Breast epithelium (tissue), 4 donors: ENCODE data around the gene GAB2. TPM values are rescaled to one million over a fixed set of nuclear protein-coding genes. Genes with fewer than 3 reads are reported as not detected.

Experiments
- DNase-seq, 2 donors: peaks; one replicate each; pipeline ENCODE4 v3.0.0-alpha.2; 2019; ENCODE audit warnings: low spot score in 2 of 2
- H3K27ac ChIP-seq, 2 donors: fragments of 200-600 bp; sonication (generic) in 1 of 2; one replicate each; pipeline ENCODE4 v1.5.1; 2016 to 2019; ENCODE audit warnings: mild to moderate bottlenecking in 1 of 2
- H3K27me3 ChIP-seq, 2 donors: fragments of 200-600 bp; sonication (generic) in 1 of 2; one replicate each; pipeline versions ENCODE4 v1.5.1 to v1.6.0; 2017 to 2019; ENCODE audit warnings: control low read depth in 1 of 2, mild to moderate bottlenecking in 1 of 2
- H3K36me3 ChIP-seq: fragments of 200-600 bp; one replicate; pipeline ENCODE4 v1.5.1; 2019
- H3K4me1 ChIP-seq, 2 donors: fragments of 200-600 bp; sonication (generic); one replicate each; pipeline ENCODE4 v1.5.1; 2016 to 2019; ENCODE audit warnings: control low read depth in 1 of 2
- H3K4me3 ChIP-seq, 3 donors: fragments of 200-600 bp; sonication (generic); 1 replicate in 2 of 3; 2 replicates in 1 of 3; pipeline ENCODE4 v1.5.1; 2016 to 2019; ENCODE audit warnings: mild to moderate bottlenecking in 3 of 3, moderate library complexity in 2 of 3
- H3K9me3 ChIP-seq, 2 donors: fragments of 200-600 bp; sonication (generic) in 1 of 2; one replicate each; pipeline ENCODE4 v1.5.1; 2016 to 2019; ENCODE audit warnings: control low read depth in 1 of 2
- POLR2A ChIP-seq: fragments of 450-650 bp; IDR thresholded peaks from one replicate; pipeline ENCODE4 v1.6.1; 2016; ENCODE audit warnings: antibody characterized with exemption, mild to moderate bottlenecking, moderate library complexity
- POLR2AphosphoS5 ChIP-seq, 3 donors: sonication (generic); formaldehyde crosslinking; IDR thresholded peaks; one replicate each; pipeline ENCODE4 v1.6.1; 2017; ENCODE audit warnings: antibody characterized with exemption in 3 of 3
- intact Hi-C: fragments of 100-400 bp; cut with DNase I; formaldehyde crosslinking; loops from one replicate; pipeline ENCODE4 v1.15.1; 2023; ENCODE audit warnings: low total_unique reads
- total RNA-seq, 3 donors: library from RNA; depleted of rRNA; stranded (reverse); fragments of >200 nt; gene quantifications; one replicate each; pipeline ENCODE4 v1.1.0, GENCODE V29; 2016
- TF ChIP-seq, protein P1 (sequence below), 3 donors: fragments of 450-650 bp; IDR thresholded peaks; one replicate each; pipeline ENCODE4 v1.5.1; 2016 to 2017; ENCODE audit warnings: antibody characterized with exemption in 3 of 3, mild to moderate bottlenecking in 3 of 3, moderate library complexity in 3 of 3

The GAB2 gene
- total RNA-seq, 3 donors from 2014 or later: 22.9 to 43.8 (median 24.9) TPM

- no peaks in the 10 kb centered on the region for H3K27me3 ChIP-seq
- peaks cover 0 to 6% of the 10 kb centered on the region in 2 donors for H3K4me1 ChIP-seq
Observed at GRCh38 chr11:78336877-78337553, 80.6 kb downstream of the GAB2 start.

GRCh38 chr11:78334109-78334508 lies 83.5 kb downstream of the GAB2 start:
- intact Hi-C loops: no loop called here
- Histone ChIP-seq H3K27ac (no peak overlapping the region), H3K4me1 (peaks cover 0 to 6% of the 10 kb centered on the region in 2 donors), H3K27me3 (no peaks in the 10 kb centered on the region), H3K36me3 (no peaks in the 10 kb centered on the region), H3K4me3 (no peak overlapping the region), H3K9me3 (no peaks in the 10 kb centered on the region)
- no peak for DNase-seq
- TF ChIP-seq, protein P1, sequence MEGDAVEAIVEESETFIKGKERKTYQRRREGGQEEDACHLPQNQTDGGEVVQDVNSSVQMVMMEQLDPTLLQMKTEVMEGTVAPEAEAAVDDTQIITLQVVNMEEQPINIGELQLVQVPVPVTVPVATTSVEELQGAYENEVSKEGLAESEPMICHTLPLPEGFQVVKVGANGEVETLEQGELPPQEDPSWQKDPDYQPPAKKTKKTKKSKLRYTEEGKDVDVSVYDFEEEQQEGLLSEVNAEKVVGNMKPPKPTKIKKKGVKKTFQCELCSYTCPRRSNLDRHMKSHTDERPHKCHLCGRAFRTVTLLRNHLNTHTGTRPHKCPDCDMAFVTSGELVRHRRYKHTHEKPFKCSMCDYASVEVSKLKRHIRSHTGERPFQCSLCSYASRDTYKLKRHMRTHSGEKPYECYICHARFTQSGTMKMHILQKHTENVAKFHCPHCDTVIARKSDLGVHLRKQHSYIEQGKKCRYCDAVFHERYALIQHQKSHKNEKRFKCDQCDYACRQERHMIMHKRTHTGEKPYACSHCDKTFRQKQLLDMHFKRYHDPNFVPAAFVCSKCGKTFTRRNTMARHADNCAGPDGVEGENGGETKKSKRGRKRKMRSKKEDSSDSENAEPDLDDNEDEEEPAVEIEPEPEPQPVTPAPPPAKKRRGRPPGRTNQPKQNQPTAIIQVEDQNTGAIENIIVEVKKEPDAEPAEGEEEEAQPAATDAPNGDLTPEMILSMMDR (IDR thresholded peaks at IDR 0.05): no peak
- TF ChIP-seq POLR2A (no peak), POLR2AphosphoS5 (IDR thresholded peaks at IDR 0.05) (no peak)

More at GRCh38 chr11:78336877-78337553, 80.6 kb downstream of the GAB2 start:
- DNase-seq: no peak
- intact Hi-C loops: no loop called here
- H3K27ac ChIP-seq: peak overlapping the region; percentile 44 to 66
- H3K36me3 ChIP-seq: no peaks in the 10 kb centered on the region
- TF ChIP-seq POLR2A: no peak
- no peak for TF ChIP-seq POLR2AphosphoS5 (IDR thresholded peaks at IDR 0.05)
- TF ChIP-seq, protein P1 (IDR thresholded peaks at IDR 0.05): no peak
- H3K9me3 ChIP-seq: no peaks in the 10 kb centered on the region
- H3K4me3 ChIP-seq: no peak overlapping the region

DNA sequence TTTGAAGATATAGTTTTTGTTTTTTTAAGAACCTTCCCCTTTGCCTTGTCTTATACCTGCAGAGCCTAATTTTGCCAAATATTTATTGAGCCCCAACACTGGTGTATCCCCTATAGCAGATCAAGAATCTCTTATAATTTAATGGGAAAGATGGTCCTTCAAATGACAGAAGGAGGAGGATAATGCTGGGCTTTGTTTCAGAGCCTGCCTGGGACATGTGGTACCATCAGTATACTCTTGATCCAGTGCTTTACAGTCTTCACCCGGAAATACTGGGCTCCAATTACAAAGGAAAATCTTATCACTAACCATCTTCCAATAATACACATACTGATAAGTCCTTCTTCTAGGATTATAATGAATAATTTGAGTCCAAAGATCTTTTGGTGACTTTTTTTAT lies 84.7 kb downstream of the GAB2 start:
- peaks cover 0 to 4% of the 10 kb centered on the region in 2 donors for H3K4me1 ChIP-seq

DNA sequence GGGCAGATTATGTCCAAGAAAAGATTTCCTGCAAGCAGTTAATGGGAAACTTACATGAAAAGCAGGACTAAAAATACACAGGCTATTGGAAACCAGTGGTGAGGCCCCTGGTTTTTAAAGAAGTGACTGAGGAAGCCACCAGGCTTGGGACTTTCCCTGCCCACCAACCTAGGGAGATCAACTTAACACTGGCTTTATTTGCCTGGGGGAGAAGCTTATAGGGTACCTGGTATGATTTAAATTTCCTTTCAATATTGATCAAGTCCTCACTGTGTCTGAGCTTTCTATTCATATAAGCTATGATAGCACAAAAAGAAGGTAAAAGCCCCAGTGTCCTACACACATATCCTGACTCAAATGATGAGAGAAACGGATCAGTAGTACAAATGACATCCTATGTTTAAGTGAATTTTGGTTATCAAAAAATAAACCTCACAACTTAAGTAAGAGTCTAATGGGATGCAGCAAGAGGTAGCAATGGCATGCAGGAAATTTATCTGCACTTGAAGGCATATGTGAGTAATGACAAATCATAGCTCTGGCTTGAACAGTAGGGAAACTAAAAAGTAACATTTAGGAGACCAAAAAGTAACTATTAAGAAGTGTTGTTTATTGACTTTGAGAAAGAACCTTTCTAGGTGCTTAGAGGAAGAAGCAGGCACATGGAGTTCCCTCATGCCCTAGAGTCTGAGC lies 85.3 kb downstream of the GAB2 start:
- Histone ChIP-seq H3K36me3 (no peaks in the 10 kb centered on the region), H3K4me1 (no peaks in the 10 kb centered on the region), H3K27ac (no peak overlapping the region), H3K27me3 (no peaks in the 10 kb centered on the region), H3K9me3 (no peaks in the 10 kb centered on the region), H3K4me3 (no peak overlapping the region)
- TF ChIP-seq POLR2A: no peak
- TF ChIP-seq, protein P1 (IDR thresholded peaks at IDR 0.05): no peak
- no peak for TF ChIP-seq POLR2AphosphoS5 (IDR thresholded peaks at IDR 0.05)
- intact Hi-C loops: no loop called here
- no peak for DNase-seq

More for the DNA sequence above, 84.7 kb downstream of the GAB2 start:
- TF ChIP-seq POLR2A (no peak), POLR2AphosphoS5 (IDR thresholded peaks at IDR 0.05) (no peak)
- TF ChIP-seq, protein P1 (IDR thresholded peaks at IDR 0.05): no peak
- DNase-seq: no peak
- Histone ChIP-seq H3K36me3 (no peaks in the 10 kb centered on the region), H3K9me3 (no peaks in the 10 kb centered on the region), H3K4me3 (no peak overlapping the region), H3K27ac (no peak overlapping the region), H3K27me3 (no peaks in the 10 kb centered on the region)
- intact Hi-C loops: no loop called here

GRCh38 chr11:78331711-78332110 lies 85.9 kb downstream of the GAB2 start:
- no peak overlapping the region for H3K4me3 ChIP-seq
- DNase-seq: no peak
- no peaks in the 10 kb centered on the region for H3K27me3 ChIP-seq
- no peaks in the 10 kb centered on the region for H3K36me3 ChIP-seq
- no peaks in the 10 kb centered on the region for H3K9me3 ChIP-seq
- TF ChIP-seq POLR2AphosphoS5 (IDR thresholded peaks at IDR 0.05) (no peak), POLR2A (no peak)
- TF ChIP-seq, protein P1 (IDR thresholded peaks at IDR 0.05): no peak
- no peaks in the 10 kb centered on the region for H3K4me1 ChIP-seq
- intact Hi-C loops: no loop called here
- no peak overlapping the region for H3K27ac ChIP-seq
